GM21529 (cell line): ENCODE measurements around the gene CYP26A1.
"Not testable (repeated sequence)": the region's sequence is repeated elsewhere in the genome, so short reads cannot be mapped to it uniquely, and the experiment has no call there.

ENCODE experiments used
- ATAC-seq: cut with Tn5 transposase; IDR thresholded peaks from one replicate; pipeline ENCODE4 v1.9.1; 2021; ENCODE audit not compliant: unreplicated experiment

Gene CYP26A1

DNA sequence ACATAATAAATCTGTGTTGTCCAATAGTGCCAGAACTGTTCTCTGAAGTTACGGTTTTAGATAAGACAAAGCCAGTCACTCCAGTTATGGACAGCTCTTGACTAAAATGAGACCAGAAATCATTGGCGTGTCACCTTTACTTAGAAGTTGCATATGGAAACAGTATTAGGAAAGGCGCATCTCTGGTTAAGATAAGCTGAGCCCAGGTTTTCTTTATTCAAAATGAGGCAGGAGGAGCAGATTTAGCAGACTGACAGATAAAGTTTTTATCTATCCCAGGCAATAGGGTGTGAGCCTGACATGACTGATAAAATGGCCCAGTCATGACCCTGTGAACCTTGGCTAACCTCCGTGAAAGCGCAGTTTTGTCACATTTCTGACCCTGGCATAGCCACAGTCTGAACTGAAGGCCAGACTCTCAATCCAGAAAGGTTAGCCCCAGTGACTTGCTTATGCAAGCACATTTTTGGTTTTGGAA lies 4.2 kb downstream of the CYP26A1 start:
- no peak for ATAC-seq

DNA sequence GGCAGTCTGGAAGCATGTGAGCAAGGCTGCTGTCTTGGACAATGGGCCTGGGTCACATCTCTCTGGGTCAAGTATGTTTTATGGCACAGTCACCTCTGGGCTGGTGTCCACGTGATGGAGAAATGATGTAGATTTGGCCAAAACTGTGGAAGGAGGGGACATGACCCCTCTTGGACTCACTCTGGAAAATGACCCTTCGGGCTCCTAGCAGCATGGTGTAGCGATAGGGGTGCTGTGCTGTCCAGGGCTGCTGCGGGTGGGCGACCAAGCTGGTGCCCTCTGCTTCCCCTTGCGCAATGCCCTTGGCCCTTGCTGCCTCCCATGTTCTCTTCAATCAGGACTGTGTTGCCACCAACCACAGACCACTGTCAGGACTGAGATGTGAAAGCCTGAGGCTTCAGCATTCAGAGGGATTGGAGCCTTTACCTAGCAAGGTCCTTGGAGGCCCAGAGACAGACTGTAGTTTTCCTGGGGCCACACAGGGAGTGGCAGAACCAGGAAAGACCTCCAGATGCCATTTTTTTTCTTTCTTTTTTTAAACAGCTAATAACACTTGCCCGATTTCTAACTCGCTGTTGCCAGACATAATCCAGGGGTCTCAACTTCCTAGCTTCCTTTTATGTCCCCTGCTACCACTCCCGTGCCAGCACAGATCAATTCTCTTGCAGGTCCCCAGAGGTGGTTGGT lies 6.1 kb downstream of the CYP26A1 start:
- ATAC-seq = no peak

DNA sequence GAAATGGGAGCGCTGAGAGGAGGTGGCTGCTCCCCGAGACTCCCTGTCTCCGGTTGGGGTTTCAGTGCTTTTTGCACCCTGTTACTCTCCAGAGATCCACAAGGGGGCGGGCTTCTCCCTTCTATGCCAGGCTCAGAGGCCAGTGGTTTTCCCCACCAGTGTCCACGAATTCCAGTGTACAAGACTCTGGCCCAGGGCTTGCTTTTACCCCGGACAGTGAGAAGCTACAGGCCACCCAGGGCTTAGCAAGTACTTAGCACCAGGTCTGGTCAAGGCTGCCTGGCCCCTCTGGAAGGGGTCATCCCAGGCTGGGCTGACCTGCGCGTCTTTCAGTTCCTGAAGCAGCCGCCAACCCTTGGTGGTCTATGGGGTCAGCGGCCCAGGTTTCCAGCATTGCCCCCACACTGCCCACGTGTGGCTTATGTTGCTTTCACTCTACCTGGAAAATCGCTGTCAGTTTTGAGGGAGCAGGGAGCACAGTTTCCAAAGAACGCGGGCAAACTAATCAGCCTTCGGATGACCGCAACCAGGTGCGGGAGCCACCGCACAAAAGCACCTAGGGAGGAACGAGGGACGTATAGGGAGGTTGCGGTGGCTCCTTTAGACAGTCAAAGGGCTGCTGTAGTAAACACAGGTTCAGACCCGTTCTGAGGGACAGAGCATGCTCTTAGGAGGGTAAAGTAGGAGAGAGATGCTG lies 6.8 kb downstream of the CYP26A1 start:
- ATAC-seq = no peak

DNA sequence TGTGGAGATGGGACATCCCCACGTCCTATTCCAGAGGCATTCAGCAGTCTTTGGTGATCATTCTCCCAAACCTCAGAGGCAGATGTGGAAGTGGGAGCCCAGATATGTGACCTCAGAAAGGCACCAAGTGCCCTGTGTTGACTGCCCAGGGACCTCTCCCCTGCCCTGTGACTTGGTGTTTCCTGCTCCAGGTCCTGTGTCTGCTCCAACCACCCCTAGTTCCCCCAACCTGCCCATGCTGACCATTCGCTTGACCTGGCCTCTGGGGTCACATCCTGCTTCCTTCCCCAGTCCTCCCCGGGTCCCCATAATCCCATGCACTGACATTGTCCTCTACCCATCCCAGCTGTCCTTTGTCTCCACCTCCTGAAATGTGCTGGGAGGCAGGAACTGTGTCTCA lies 7.6 kb downstream of the CYP26A1 start:
- ATAC-seq = no peak

DNA sequence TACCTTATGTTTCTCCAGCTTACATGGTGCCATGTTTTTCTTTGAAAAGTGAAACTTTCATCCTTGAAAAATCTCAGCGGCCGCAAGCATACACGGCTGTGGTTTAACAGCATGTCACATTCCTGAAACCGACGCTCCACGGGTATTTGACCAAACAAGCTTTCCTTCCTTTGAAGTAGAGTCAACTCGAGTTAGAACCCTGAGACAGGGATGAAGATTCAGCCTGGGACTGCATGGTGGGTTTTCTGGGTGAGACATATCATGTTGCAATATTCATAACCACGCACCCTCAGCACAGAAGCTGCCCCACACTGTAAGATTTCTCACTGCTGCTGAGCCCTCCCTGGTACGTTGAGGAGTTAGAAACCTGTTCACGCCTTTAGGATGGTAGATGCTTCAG lies 8.1 kb downstream of the CYP26A1 start:
- no peak for ATAC-seq

DNA sequence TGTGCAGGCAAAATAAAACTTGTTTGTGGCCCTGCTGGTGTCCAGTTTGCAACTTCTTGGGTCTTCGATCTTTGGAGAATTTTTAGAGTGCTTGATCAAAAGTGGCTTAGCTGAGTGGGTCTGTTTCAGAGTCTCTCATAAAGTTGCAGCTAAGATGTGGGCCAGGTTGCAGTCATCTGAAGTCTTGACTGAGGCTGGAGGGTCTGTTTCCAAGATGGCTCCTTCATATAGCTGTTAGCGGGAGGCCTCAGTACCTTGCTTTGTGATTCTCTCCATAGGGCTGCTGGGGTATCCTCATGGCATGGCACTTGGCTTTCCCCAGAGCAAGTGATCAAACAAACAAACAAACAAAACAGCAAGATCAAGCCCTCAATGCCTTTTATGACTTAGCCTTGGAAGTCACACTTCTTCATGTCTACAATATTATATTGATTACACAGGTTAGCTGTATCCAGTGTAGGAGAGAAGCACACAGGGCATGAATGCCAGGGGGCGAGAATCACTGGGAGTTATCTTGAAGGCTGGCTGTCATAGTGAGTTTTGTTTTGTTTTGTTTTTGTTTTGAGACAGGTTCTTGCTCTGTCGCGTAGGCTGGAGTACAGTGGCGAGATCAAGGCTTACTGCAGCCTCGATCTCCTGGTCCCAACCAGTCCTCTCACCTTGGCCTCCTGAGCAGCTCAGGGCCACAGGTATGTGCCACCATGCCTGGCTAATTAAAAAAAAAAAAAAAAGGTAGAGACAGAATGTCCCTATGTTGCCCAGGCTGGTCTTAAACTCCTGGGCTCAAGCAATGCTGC lies 10.2 kb downstream of the CYP26A1 start:
- no peak for ATAC-seq

DNA sequence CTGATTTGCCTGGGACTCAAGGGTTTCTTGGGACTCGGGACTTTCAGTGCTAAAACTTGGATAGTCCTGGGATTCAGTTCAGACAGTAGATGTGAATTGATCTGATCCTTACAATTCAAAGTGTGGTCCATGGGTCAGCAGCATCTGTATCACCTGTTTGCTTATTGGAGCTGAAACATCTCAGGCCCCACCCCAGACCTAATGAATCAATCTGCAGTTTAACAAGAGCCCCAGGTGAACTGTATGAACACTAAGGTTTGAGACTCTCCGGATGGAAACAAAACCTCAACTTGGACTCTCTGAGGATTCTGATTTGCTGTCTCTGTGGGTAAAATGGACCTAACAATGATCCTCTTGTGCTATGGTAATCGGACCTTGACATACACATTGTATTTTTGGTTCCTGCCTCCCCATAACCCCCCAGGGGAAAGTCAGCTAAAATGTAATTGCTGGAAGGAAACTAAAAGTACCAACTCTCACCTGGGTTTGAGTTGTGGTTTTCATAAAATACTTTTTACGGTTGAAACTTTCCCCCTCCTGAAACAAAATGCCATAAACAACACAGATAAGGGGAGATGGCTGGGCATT lies 11.7 kb downstream of the CYP26A1 start:
- ATAC-seq = no peak

DNA sequence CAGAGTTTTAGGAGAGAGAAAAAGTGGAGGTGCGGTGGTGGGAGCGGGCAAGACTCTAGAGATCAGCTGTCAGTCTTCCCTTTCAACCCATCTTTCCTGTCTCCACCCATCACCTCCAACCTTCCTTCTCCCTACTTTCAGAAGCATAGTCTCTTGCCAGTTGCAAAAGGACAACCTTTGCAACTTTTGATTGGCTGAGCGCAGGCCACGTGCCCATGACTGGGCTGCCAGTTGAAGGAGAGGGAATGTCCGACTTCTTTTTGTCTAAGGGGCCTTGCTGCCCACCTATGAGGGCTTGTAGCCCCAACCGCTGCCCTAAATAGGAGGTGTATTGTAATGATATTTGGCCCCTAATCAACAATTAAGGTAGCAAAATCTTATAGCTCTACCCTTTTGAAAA lies 12.6 kb downstream of the CYP26A1 start:
- no peak for ATAC-seq

DNA sequence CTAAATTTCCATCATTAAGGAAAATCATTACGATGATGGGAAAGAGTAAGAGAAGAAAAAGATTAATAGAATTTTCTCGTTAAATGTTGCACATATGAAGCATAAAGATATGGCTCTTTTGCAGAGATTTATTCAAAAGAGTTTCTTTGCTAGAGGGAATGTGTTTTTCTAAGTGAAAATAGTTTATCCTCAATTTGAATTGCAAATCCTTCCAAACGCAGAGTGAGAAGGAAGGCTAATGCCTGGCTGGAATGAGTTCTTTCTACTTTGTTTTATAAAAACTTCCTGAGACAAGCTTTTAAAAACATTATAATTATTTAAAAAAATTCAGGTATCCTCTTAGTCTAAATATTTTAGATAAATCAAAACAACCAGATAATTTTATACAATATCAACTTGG lies 14.2 kb downstream of the CYP26A1 start:
- no peak for ATAC-seq

DNA sequence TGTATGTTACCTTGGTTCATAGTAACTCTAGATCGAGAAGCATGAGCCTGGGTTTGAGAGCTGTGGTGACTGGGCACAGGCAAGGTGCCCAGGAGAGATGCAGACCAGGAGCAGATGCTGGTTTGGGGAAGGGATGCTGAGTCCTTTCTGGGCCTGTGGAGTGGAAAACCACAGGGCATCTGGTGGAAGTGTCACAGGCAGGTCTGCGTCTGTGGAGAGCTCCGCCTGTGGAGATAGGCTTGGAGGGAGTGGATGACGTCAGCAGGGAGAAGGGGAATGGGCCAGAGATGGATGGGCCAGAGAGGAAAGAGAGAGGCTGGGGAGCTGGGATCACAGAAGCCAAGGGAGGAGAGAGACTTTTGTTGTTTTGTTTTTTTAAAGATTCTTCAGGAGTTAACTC lies 14.8 kb downstream of the CYP26A1 start:
- ATAC-seq = no peak

DNA sequence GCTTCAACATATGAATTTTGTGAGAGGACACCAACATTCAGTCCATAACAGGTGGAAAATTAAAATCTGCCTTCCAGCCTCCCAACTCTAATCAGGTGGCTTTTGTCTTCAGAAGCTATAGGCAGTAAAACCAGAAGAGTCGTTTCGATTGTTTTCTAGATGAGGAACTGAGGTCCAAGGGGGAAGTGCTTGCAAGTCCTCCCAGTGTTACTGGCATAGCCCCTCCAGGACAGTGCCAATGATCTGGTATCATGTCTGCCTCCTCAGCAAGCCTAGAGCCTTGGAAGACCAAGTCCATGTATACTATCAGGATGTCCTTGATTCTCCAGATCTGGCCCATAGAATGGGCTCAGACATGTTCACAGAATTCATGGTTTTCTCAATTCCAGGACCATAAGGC lies 16.9 kb downstream of the CYP26A1 start:
- no peak for ATAC-seq

DNA sequence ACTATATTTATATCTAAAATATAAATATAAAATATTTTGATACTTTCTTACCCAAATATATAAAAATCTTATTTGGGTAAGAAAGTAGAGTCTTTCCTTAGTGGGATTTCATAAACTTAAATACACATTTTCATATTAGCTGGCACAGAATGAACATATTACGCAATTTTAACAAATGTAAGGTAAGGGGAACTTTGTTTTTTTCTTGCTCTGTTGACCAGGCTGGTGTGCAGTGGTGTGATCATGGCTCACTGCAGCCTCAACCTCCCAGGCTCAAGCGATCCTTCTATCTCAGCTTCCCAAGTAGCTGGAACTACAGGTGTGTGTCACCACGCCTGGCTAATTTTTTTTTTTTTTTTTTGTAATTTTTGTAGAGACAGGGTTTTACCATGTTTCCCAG lies 18.3 kb downstream of the CYP26A1 start:
- no peak for ATAC-seq

DNA sequence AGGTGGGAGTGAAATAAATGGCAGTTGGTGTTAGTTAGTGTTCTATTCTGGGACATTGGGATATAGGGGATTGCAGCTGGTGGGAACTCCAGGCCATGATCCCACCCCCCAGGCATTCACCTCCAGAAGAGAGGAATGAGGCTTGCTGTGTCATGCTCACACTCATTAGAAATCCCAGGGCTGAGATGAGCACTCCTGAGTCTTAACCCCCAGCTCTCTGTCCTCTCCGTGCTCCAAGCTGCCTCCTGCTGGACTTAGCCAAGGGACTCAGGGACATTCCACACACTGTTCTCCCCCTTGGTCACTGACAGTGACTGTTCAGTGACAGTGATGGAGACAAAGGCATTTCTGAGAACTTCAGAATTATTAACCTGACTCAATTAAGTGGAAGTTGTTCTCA lies 21.5 kb downstream of the CYP26A1 start:
- ATAC-seq = no peak

DNA sequence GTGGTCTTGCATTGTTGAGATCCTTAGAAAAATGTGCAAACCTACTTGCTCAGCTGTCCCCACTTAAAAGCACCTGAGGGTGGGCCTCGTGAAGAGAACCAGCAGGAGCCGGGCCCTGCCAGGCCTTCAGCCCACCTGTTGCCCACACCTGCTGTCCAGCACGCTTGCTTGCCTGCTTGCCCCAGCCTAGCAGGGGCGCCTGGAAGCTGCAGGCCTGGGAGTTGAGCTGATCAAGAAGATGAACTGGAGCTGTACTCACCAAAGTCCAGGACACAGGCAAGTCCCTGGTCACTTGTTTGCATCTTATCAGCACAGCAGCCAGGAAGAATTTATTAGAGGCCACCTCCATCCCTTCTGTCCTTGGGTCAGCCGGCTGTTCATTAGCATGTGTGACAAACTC lies 23.2 kb downstream of the CYP26A1 start:
- no peak for ATAC-seq

DNA sequence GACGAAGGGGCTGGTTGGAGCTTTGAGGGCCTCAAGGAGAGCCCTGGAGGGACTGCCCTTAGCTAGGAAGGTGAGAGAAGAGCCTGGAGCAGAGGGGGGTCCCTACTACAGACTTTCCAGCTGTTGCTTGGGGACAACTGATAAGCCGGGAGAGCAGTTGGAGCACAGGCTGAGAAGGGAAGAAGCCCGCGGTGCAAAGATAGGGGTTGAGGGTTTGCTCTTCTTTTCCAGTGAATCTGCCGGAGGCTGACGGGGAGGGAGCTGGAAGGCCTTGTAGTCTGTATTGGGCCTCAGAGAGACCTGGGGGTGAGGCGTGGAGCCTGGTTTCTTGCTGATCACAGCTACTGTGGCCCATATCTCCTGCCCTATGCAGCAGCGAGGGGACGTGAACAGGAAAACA lies 23.7 kb downstream of the CYP26A1 start:
- no peak for ATAC-seq

DNA sequence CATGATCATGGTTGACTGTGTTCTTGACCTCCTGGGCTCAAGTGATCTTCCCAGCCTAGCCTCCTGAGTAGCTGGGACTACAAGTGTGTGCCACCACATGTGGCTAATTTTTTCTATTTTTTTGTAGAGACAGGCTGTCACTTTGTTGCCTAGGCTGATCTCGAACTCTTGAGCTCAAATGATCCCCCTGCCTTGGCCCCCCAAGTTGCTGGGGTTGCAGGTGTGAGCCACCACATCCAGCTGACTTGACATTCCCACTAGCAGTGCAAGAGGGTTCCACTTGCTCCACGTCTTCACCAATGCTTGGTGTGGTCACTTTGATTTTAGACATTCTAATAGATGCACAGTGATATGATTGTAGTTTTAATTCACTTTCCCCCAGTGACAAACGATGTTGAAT lies 25.1 kb downstream of the CYP26A1 start:
- ATAC-seq = no peak

DNA sequence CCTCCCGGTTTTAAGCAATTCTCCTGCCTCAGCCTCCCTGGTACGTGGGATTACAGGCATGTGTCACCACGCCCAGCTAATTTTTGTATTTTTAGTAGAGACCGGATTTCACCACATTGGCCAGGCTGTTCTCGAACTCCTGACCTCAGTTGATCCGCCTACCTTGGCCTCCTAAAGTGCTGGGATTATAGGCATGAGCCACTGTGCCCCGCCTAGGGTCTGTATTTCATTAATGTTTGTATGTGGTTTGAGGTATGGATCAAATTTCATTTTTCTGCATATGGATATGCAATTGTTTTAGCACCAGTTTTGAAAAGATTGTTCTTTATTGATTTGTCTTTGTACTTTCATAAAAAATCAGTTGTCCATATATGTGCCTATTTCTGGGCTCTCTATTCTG lies 26.0 kb downstream of the CYP26A1 start:
- ATAC-seq = no peak

DNA sequence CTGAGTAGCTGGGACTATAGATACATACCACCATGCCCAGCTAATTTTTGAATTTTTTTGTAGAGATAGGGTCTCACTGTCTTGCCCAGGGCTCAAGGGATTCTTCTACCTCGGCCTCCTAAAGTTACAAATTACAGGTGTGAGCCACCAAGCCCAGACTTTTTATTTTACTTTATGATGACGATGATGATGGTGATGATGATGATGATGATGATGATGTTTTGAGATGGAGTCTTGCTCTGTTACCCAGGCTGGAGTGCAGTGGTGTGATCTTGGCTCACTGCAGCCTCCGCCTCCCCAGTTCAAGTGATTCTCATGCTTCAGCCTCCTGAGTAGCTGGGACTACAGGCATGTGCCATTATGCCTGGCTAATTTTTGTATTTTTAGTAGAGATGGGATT lies 27.5 kb downstream of the CYP26A1 start:
- ATAC-seq = not testable (repeated sequence)

DNA sequence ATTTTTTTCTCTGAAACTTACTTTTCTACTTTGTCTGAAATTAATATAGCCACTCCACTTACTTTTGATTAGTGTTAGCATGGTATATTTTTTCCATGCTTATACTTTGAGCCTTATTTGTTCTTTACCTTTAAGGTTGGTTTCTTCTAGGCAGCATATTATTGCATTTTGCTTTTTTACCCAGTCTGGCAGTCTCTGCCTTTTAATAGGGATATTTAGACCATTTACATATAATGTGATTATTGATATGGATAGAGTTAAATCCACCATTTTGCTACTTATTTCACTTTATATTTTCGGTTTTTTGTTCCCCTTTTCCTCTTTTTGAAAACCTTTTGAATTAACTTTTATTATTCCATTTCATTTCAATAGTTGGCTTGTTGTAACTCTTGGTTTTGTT lies 30.3 kb downstream of the CYP26A1 start:
- no peak for ATAC-seq

DNA sequence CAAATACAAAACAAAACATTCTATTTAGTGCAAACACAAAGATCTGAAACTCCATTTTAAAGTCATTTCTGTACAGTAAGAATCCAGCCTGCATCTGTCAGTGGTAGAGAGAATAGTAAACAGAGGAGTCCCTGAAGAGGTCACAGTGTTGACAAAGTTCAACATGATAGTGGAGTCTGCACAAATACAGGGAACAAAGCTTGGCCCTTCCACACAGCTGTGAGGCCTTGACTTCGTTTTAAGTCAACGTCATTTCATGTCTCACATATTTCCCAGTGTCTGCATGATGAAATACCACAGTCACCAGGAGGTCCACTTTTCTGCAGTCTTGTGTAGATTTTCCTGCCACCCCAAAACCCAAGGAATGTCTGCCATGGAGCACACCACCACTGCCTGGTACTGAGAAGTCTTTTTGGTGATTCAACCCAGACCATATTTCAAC lies 33.0 kb downstream of the CYP26A1 start:
- no peak for ATAC-seq

DNA sequence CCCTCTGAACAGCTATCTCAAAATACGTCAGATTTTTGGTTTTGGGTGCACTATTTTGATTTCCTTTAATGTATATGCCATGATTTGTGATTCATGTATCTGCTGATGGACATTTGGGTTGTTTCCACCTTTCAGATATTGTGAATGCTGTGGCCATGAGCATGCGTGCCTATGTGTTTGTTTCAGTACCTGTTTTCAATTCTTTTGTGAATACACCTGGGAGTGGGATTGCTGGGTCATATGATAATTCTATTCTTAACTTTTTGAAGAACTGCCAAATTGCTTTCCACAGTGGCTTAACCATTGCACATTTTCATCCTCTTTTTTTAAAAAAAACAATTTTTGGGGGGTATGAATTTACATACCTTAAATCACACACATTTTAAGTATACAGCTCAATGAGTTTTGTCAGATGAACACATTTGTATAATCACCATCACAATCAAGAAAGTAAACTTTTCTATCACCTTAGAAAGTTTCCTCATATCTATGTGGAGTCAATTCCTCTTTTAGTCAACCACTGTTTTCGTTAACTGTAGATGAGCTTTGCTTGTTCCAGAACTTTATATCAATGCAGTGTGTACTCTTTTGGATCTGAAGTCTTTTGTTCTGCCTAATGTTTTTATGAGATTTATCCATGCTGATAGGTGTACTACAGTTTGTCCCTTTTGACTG lies 36.9 kb downstream of the CYP26A1 start:
- peak; percentile 84 for ATAC-seq
